Endothelial cell of umbilical vein (primary cell): ENCODE measurements around the gene ZNF544. TPM values are rescaled to one million over a fixed set of nuclear protein-coding genes. Genes with fewer than 3 reads are reported as not detected.
"Not testable (repeated sequence)": the region's sequence is repeated elsewhere in the genome, so short reads cannot be mapped to it uniquely, and the experiment has no call there.

Experiments used
- BruUV-seq: library from RNA; stranded (reverse); fragments of 400-500 nt; replicated peaks from 2 replicates; lab custom pipeline; 2021; lab: Mats Ljungman, UMichigan
- CTCF ChIA-PET: fragments of 300-600, 350-600 bp; sonication (Branson Sonifier 250); formaldehyde crosslinking; loops from one replicate; lab custom pipeline; 2021; ENCODE audit warnings: antibody characterized with exemption, inconsistent platforms; lab: Charles Lee
- POLR2A ChIA-PET: fragments of 300-600, 350-600 bp; sonication (Branson Sonifier 250); formaldehyde crosslinking; loops from one replicate; lab custom pipeline; 2021; ENCODE audit warnings: antibody characterized with exemption, inconsistent platforms; lab: Charles Lee
- DNase-seq: peaks from one replicate; pipeline ENCODE4 v3.0.0-alpha.2; 2011; ENCODE audit warnings: low read depth, low spot score
- FAIRE-seq: peaks from 2 replicates; lab custom pipeline; 2011; peaks lifted over from hg19 to GRCh38; lab: Jason Lieb, UNC
- H2AFZ ChIP-seq: 2 replicates; pipeline ENCODE4 v1.6.0; 2012; ENCODE audit warnings: low read depth, low read length, control low read depth, inconsistent platforms
- H3K27ac ChIP-seq: 2 replicates; pipeline ENCODE4 v1.5.1; 2011; ENCODE audit warnings: low read depth, mild to moderate bottlenecking, control low read depth, low read length, moderate library complexity; ENCODE audit not compliant: insufficient read depth
- H3K27me3 ChIP-seq, 2 experiments: 2 replicates each; pipeline versions ENCODE4 v1.6.0 to v1.6.1; 2011; ENCODE audit warnings: low read length in 2 of 2, mixed read lengths in 1 of 2; ENCODE audit not compliant: control insufficient read depth in 2 of 2, insufficient read depth in 2 of 2
- H3K36me3 ChIP-seq, 2 experiments: 2 replicates in 1 of 2; 3 replicates in 1 of 2; pipeline ENCODE4 v1.5.1; 2011; ENCODE audit warnings: low read length in 2 of 2, mild to moderate bottlenecking in 1 of 2, moderate library complexity in 1 of 2; ENCODE audit not compliant: control insufficient read depth in 2 of 2, insufficient read depth in 2 of 2; ENCODE audit errors: extremely low read depth in 1 of 2
- H3K4me1 ChIP-seq: 3 replicates; pipeline ENCODE4 v1.5.1; 2011; ENCODE audit warnings: mild to moderate bottlenecking, low read length; ENCODE audit not compliant: control insufficient read depth, insufficient read depth; ENCODE audit errors: extremely low read depth
- H3K4me2 ChIP-seq: 2 replicates; pipeline ENCODE4 v1.6.1; 2011; ENCODE audit warnings: low read length, control low read depth, mixed read lengths; ENCODE audit not compliant: insufficient read depth
- H3K4me3 ChIP-seq, 3 experiments: fragments of 200-600 bp in 1 of 3; sonication (generic), shearing (Covaris generic) in 1 of 3; replicated peaks in 1 of 3; 2 replicates each; pipeline ENCODE4 v1.5.1; 2011 to 2016; ENCODE audit warnings: control low read depth in 3 of 3, low read length in 3 of 3, mild to moderate bottlenecking in 2 of 3, inconsistent platforms in 1 of 3, low read depth in 1 of 3, moderate library complexity in 1 of 3; ENCODE audit not compliant: insufficient read depth in 1 of 3
- H3K79me2 ChIP-seq: 2 replicates; pipeline ENCODE4 v1.6.0; 2012; ENCODE audit warnings: low read length, inconsistent platforms; ENCODE audit not compliant: control insufficient read depth, insufficient read depth
- H3K9ac ChIP-seq: replicated peaks from 2 replicates; pipeline ENCODE3; 2011; ENCODE audit warnings: low read length, control low read depth; ENCODE audit not compliant: insufficient read depth; ENCODE audit errors: extremely low read depth
- H3K9me1 ChIP-seq: replicated peaks from 3 replicates; pipeline ENCODE4 v1.6.0; 2011; ENCODE audit warnings: mild to moderate bottlenecking, low read length; ENCODE audit not compliant: control insufficient read depth, insufficient read depth; ENCODE audit errors: extremely low read depth
- H3K9me3 ChIP-seq: replicated peaks from 2 replicates; pipeline ENCODE4 v1.5.1; 2012; ENCODE audit warnings: low read length, inconsistent platforms; ENCODE audit not compliant: control insufficient read depth, insufficient read depth
- H4K20me1 ChIP-seq: replicated peaks from 2 replicates; pipeline ENCODE3; 2011; ENCODE audit warnings: mild to moderate bottlenecking, low read length; ENCODE audit not compliant: control insufficient read depth, insufficient read depth; ENCODE audit errors: extremely low read depth
- EZH2 ChIP-seq: IDR thresholded peaks from 2 replicates; pipeline ENCODE4 v1.6.1; 2012; ENCODE audit warnings: borderline replicate concordance, low read depth, mild to moderate bottlenecking, moderate library complexity, low read length, inconsistent platforms; ENCODE audit not compliant: severe bottlenecking
- GATA2 ChIP-seq: IDR thresholded peaks from 2 replicates; pipeline ENCODE4 v1.7.0; 2011; ENCODE audit warnings: low read depth, mild to moderate bottlenecking, moderate library complexity, mixed read lengths, low read length; ENCODE audit not compliant: insufficient read length, insufficient read depth
- MYC ChIP-seq: IDR thresholded peaks from one replicate; pipeline ENCODE4 v1.6.1; 2011; ENCODE audit warnings: mild to moderate bottlenecking, low read depth, low read length
- dilution Hi-C: fragments of 300-500 bp; cut with MboI; formaldehyde crosslinking; loops from one replicate; pipeline ENCODE4 v1.15.0; 2019; ENCODE audit warnings: low sequenced_read_pairs; ENCODE audit not compliant: extremely low pct_ligation_motif_present
- intact Hi-C: fragments of 100-400 bp; cut with micrococcal nuclease; formaldehyde crosslinking; loops from one replicate; pipeline ENCODE4 v1.10.0; 2022
- polyA plus RNA-seq, 4 experiments: library from polyadenylated mRNA; depleted of rRNA in 3 of 4; stranded (reverse) in 3 of 4; unstranded in 1 of 4; fragments of >200 nt; gene quantifications; 2 replicates each; pipeline versions ENCODE4 v1.2.1 to v1.2.3, GENCODE V29; 2011 to 2012; ENCODE audit warnings: missing spikeins in 1 of 4
- total RNA-seq: library from RNA; stranded (reverse); gene quantifications from 2 replicates; pipeline ENCODE4 v1.2.3, GENCODE V29; 2021
- TF ChIP-seq, protein P1 (sequence below), 2 donors: IDR thresholded peaks; 1 replicate in 1 of 2; 2 replicates in 1 of 2; pipeline ENCODE4 v1.5.1; 2011; ENCODE audit warnings: low read length in 2 of 2, mild to moderate bottlenecking in 2 of 2, moderate library complexity in 2 of 2, control low read depth in 1 of 2, inconsistent platforms in 1 of 2, low read depth in 1 of 2; ENCODE audit not compliant: insufficient read depth in 1 of 2; ENCODE audit errors: extremely low read depth in 1 of 2
- TF ChIP-seq, protein P2 (sequence below): IDR thresholded peaks from 2 replicates; pipeline ENCODE4 v1.6.1; 2011; ENCODE audit not compliant: insufficient read depth, insufficient read length

The ZNF544 gene
- total and polyA plus RNA-seq, 2 donors (not counting 3 experiments of a cell fraction or from before 2014, with no cell fraction given) = 33.4 to 45.4 TPM

DNA sequence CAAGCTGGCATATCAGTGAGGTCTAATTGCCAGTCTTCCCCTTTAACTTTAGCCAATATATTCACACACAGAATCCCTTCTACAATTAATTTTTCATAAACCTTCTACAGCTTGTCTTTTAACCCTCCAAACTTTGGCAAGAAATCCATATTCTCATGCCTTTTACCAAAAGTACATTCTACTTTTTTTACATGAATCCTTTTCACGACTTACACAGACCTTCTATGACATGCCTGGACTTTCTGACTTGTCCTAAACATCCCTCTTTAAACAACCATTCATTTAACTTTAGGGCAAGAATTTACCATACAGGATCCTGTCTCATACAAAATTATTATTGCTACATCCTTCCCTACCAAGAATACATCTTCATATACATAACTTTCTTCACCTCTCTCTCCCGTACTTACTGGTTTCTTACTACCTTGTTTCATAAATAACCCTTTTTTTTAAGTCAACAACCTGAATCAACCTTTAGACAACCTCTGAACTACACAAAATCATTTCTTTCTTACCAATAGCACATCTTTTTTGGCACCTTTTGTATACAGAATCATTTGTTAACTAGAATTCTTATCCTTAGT lies 23.5 kb downstream of the ZNF544 start:
- Histone ChIP-seq H3K79me2 (no peaks in the 10 kb centered on the region), H3K27me3 (no peaks in the 10 kb centered on the region), H3K36me3 (peaks cover 31 to 35% of the 10 kb centered on the region in 2 experiments), H3K4me3 (no peak overlapping the region), H3K9me1 (no peaks in the 10 kb centered on the region), H3K9me3 (peaks cover 27% of the 10 kb centered on the region), H3K4me2 (no peak overlapping the region), H4K20me1 (no peaks in the 10 kb centered on the region), H3K9ac (no peak overlapping the region), H3K4me1 (no peaks in the 10 kb centered on the region), H3K27ac (no peak overlapping the region), H2AFZ (no peak overlapping the region)
- DNase-seq (no peak), FAIRE-seq (no peak)
- intact Hi-C loops = no loop called here
- ChIA-PET CTCF (no interaction called here), POLR2A (no interaction called here)
- no TSS peak for BruUV-seq
- TF ChIP-seq, protein P1, sequence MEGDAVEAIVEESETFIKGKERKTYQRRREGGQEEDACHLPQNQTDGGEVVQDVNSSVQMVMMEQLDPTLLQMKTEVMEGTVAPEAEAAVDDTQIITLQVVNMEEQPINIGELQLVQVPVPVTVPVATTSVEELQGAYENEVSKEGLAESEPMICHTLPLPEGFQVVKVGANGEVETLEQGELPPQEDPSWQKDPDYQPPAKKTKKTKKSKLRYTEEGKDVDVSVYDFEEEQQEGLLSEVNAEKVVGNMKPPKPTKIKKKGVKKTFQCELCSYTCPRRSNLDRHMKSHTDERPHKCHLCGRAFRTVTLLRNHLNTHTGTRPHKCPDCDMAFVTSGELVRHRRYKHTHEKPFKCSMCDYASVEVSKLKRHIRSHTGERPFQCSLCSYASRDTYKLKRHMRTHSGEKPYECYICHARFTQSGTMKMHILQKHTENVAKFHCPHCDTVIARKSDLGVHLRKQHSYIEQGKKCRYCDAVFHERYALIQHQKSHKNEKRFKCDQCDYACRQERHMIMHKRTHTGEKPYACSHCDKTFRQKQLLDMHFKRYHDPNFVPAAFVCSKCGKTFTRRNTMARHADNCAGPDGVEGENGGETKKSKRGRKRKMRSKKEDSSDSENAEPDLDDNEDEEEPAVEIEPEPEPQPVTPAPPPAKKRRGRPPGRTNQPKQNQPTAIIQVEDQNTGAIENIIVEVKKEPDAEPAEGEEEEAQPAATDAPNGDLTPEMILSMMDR (IDR thresholded peaks at IDR 0.05; ENCODE audit: extremely low read depth in 1 of 2, insufficient read depth in 1 of 2, low read depth in 1 of 2, low read length in 2 of 2) = no peak
- no peak for TF ChIP-seq GATA2
- no peak for TF ChIP-seq MYC
- no peak for TF ChIP-seq EZH2
- TF ChIP-seq, protein P2, sequence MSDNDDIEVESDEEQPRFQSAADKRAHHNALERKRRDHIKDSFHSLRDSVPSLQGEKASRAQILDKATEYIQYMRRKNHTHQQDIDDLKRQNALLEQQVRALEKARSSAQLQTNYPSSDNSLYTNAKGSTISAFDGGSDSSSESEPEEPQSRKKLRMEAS = no peak
- dilution Hi-C loops = no loop called here

DNA sequence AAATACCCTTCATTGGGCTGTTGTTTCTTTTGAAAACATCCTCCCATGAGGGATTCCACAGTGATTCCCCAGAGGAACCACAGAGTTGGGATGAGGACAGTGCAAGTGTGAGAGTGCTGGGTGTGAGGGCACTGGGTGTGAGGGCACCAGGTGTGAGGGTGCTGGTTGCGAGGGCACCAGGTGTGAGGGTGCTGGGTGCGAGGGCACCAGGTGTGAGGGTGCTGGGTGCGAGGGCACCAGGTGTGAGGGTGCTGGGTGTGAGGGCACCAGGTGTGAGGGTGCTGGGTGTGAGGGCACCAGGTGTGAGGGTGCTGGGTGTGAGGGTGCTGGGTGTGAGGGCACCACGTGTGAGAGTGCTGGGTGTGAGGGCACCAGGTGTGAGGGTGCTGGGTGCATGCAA lies 29.5 kb downstream of the ZNF544 start:
- dilution Hi-C loops, FAIRE-seq, H3K79me2 ChIP-seq, DNase-seq, H3K27ac ChIP-seq, H3K9ac ChIP-seq, intact Hi-C loops, H2AFZ ChIP-seq, CTCF ChIA-PET, H3K27me3 ChIP-seq, H3K4me2 ChIP-seq, H3K4me3 ChIP-seq, H4K20me1 ChIP-seq, H3K4me1 ChIP-seq, H3K9me1 ChIP-seq, BruUV-seq: not testable (repeated sequence)
- H3K36me3 ChIP-seq = peaks cover 25 to 35% of the 10 kb centered on the region in 2 experiments
- H3K9me3 ChIP-seq = peaks cover 55% of the 10 kb centered on the region
- POLR2A ChIA-PET = interaction anchor here (0.6 kb wide), 1 partner anchor 102 kb away, joined by 3 read pairs; no protein-coding TSS in a partner anchor
